NCI-H2196 treated with DMSO at 0.1 percent for 48 hours (cell line): ENCODE data around the gene NQO2.
A peak's percentile ranks its signal among the peaks of the same experiment; 100 is the strongest.
"Not testable (repeated sequence)": the region's sequence is repeated elsewhere in the genome, so short reads cannot be mapped to it uniquely, and the experiment has no call there.

Experiments used
- DNase-seq: peaks from one replicate; lab custom pipeline; 2025; ENCODE audit not compliant: unreplicated experiment; lab: John Stamatoyannopoulos, UW

The NQO2 gene

GRCh38 chr6:2970034-2970685, 29.5 kb upstream of the NQO2 start:
- no peak for DNase-seq

DNA sequence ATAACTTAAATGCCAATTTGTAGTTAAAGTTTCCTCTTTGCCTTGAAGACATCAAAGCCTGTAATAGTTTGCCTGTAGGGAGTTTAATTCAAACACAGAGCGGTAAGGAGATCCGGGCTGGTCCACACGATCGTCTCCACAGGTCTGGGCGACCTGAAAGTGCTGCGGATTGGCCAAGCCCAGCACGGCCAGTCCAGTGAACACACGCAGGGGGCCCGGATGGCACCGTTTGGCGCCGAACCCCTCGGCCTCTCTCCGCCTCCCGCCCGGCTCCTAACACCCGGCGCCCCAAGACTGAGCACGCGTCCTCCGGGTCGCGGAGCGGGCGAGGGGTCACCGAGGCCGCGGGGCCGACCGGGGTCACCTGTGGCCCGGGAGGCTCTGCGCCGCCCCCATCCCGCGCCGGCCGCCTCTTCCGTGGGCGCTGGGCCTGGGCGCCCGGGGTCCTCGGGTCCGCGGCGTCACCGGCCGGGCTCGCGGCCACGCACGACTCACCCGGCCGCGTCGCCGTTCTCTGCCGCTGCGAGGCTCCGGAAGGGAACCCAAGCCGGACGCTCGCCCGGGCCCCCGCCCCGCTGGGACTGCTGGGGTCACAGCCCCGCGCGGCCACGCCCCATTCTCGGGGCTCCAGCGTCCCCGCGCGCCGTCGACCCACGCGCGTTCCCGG, 28.8 kb upstream of the NQO2 start:
- DNase-seq, result peak; percentile 8

- DNase-seq, result peak; percentile 28
Measured at GRCh38 chr6:2971420-2972218, 28.1 kb upstream of the NQO2 start, which contains the start of gene SERPINB6. Gene SERPINB6 (minus strand): TSS chr6:2971567. CDS start chr6:2959332, 12,235 bp downstream.

DNA sequence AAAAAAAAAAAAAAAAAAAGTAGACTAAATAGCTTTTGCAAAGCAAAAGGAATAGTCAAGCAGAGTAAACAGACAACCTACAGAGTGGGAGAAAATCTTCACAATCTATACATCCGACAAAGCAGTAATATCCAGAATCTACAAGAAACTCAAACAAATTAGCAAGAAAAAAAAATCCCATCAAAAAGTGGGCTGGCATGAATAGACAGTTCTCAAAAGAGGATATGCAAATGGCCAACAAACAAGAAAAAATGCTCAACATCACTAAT, 27.5 kb upstream of the NQO2 start:
- DNase-seq, result not testable (repeated sequence)

- not testable (repeated sequence) for DNase-seq
Measured at GRCh38 chr6:2972685-2973084, 27.0 kb upstream of the NQO2 start.

- DNase-seq, result not testable (repeated sequence)
Measured at GRCh38 chr6:2973180-2973579, 26.5 kb upstream of the NQO2 start.

DNA sequence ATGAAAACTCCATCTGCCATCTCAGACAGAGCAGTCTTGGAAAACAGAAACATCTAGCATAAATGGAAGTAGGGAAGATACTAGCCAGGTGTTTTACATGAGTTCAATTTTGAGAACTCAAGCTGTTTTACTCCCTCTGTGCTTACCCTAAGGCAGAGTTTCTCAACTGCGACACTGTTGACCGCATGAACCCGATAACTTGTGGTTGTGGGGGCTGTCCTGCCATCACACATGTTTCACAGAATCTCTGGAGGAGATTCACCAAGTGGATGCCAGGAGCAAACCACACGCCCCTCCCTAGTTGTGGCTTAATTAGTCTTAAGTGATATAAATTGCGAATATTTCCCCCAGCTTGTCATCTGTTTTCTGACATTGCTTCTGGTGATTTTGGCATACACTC, 26.0 kb upstream of the NQO2 start:
- DNase-seq, result no peak

DNA sequence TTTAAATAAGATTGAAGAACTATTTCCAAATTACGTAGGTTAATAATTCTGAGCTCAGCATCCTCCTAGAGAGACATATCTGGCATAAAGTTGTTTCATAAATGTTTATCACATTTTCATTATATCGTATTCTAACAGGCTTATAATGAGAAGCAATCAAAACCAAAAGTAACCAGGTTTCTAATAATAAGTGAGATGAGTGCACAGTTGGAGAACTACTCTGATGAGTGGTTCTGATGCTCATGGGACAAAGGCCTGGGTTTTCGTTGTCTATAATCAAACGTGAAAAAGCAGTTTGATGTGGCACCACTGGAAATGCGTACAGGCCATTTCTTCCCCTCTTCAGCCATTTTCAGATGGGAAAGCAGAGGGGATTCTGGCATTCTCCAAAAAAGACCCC, 23.6 kb upstream of the NQO2 start:
- no peak for DNase-seq

- no peak for DNase-seq
Measured at GRCh38 chr6:2976571-2977085, 23.1 kb upstream of the NQO2 start.

DNA sequence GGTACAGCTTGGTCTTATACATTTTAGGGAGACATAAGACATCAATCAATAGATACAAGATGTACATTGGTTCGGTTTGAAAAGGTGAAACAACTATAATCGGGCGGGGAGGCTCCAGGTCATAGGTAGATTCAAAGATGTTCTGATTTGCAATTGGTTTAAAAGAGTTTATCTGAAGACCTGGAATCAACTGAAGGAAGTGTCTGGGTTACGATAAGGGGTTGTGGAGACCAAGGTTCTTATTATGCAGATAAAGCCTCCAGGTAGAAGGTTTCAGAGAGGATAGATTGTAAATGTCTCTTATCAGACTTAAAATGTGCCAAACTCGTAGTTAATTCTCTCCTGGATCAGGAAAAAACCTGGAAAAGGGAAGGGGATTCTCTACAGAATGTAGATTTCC, 22.4 kb upstream of the NQO2 start:
- no peak for DNase-seq

- no peak for DNase-seq
Measured at GRCh38 chr6:2977799-2978590, 21.7 kb upstream of the NQO2 start.

DNA sequence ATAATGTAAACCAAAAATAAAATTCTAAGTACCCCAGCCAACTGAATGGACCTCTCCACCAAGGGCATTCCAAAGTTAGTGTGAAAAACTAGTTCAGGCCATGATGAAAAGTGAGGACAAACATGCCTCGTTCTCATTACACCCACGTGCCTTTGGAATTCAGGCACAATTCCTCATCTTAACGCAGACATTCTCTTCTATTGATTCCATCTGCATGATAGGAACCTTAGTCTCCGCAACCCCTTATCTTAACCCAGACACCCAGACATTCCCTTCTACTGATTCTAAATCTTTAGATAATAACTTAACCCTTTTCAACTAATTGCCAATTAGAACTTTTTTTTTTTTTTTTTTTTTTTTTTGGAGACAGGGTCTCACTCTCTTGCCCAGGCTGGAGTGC, 20.8 kb upstream of the NQO2 start:
- DNase-seq, result no peak

DNA sequence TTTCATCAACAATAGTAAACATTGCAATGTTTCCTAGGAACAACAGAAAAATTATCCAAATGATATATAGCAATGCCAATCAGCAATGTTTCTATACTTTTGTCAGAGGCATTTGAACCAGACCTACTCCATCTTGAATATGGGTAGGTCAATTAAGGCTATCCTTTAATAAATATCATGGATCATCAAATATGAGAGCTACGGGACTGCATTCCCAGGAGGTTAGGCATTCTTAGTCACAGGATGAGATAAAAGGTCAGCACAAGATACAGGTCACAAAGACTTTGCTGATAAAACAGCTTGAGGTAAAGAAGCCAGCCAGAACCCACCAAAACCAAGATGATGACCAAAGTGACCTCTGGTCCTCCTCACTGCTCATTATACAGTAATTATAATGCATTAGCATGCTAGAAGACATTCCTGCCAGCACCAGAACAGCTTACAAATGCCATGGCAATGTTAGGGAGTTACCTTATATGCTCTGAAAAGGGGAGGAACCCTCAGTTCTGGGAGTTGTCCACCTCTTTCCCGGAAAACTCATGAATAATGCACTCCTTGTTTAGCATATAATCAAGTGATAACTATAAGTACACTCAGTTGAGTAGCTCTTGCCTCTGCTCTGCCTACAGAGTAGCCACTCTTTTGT, 19.8 kb upstream of the NQO2 start:
- no peak for DNase-seq

DNA sequence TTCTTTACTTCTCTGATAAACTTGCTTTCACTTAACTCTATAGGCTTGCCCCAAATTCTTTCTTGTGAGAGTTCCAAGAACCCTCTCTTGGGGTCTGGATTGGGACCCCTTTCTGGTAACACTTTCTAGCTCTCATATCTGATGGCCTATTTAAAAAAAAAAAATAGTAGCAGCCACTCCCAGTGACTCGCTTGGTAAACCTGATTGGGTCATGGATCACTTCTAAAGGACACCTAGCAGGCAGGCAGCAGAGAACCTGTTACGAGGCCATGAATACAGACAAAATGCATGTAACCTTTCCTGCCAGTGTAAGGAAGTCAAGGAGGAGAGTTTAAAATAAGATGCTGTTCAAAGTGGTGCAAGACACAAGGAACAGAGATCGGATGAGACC, 19.2 kb upstream of the NQO2 start:
- no peak for DNase-seq

GRCh38 chr6:2982426-2983117, 17.1 kb upstream of the NQO2 start:
- DNase-seq, result no peak

GRCh38 chr6:2984738-2985406, 14.8 kb upstream of the NQO2 start:
- no peak for DNase-seq

GRCh38 chr6:2986722-2987221, 12.9 kb upstream of the NQO2 start:
- DNase-seq, result no peak

- no peak for DNase-seq
Measured at GRCh38 chr6:2988094-2988425, 11.6 kb upstream of the NQO2 start.
